HepG2 (cell line): Measurements from ENCODE around the gene RAB11FIP5. TPM values are rescaled to one million over a fixed set of nuclear protein-coding genes. Genes with fewer than 3 reads are reported as not detected.

ENCODE experiments used
- AKAP8 ChIP-seq: sonication (generic); formaldehyde crosslinking; IDR thresholded peaks from 2 replicates; pipeline ENCODE4 v1.5.1; 2020; ENCODE audit warnings: mild to moderate bottlenecking, missing genetic modification reagents
- ATF1 ChIP-seq: IDR thresholded peaks from 2 replicates; pipeline ENCODE4 v1.6.1; 2016; ENCODE audit warnings: mild to moderate bottlenecking, control low read depth
- CENPT ChIP-seq: sonication (generic); formaldehyde crosslinking; IDR thresholded peaks from 2 replicates; pipeline ENCODE4 v1.8.0; 2022; ENCODE audit warnings: low read depth, mild to moderate bottlenecking, moderate library complexity, missing genetic modification reagents
- DNMT1 ChIP-seq: sonication (generic); formaldehyde crosslinking; IDR thresholded peaks from 2 replicates; pipeline ENCODE4 v1.5.1; 2020; ENCODE audit warnings: mild to moderate bottlenecking, missing genetic modification reagents
- ELF3 ChIP-seq: IDR thresholded peaks from 2 replicates; pipeline ENCODE4 v1.6.1; 2016; ENCODE audit warnings: missing genetic modification reagents, missing compliant biosample characterization
- GLI4 ChIP-seq: sonication (generic); formaldehyde crosslinking; IDR thresholded peaks from 2 replicates; pipeline ENCODE4 v1.5.1; 2020; ENCODE audit warnings: missing genetic modification reagents, mild to moderate bottlenecking, moderate library complexity, borderline replicate concordance
- HES4 ChIP-seq: sonication (generic); formaldehyde crosslinking; IDR thresholded peaks from 2 replicates; pipeline ENCODE4 v1.9.0; 2021; ENCODE audit warnings: mild to moderate bottlenecking, missing genetic modification reagents, borderline replicate concordance
- HMGA1 ChIP-seq: sonication (generic); formaldehyde crosslinking; conservative IDR thresholded peaks from 2 replicates; pipeline ENCODE4 v1.4.0; 2020; ENCODE audit warnings: missing genetic modification reagents
- PAF1 ChIP-seq: IDR thresholded peaks from 2 replicates; pipeline ENCODE4 v1.6.1; 2016; ENCODE audit warnings: missing genetic modification reagents, missing compliant biosample characterization
- PAX8 ChIP-seq: sonication (generic); formaldehyde crosslinking; IDR thresholded peaks from 2 replicates; pipeline ENCODE4 v1.8.0; 2022; ENCODE audit warnings: mild to moderate bottlenecking, missing genetic modification reagents, borderline replicate concordance
- SOX5 ChIP-seq: IDR thresholded peaks from 2 replicates; pipeline ENCODE4 v1.6.1; 2016; ENCODE audit warnings: borderline replicate concordance
- ZBTB20 ChIP-seq: sonication (generic); formaldehyde crosslinking; IDR thresholded peaks from 2 replicates; pipeline ENCODE4 v1.8.1; 2023; ENCODE audit warnings: missing genetic modification reagents, low read depth, mild to moderate bottlenecking, borderline replicate concordance
- ZFP62 ChIP-seq: sonication (generic); formaldehyde crosslinking; IDR thresholded peaks from 2 replicates; pipeline ENCODE4 v1.4.0; 2020; ENCODE audit warnings: missing genetic modification reagents
- ZNF225 ChIP-seq: sonication (generic); formaldehyde crosslinking; IDR thresholded peaks from 2 replicates; pipeline ENCODE4 v1.4.0; 2020; ENCODE audit warnings: mild to moderate bottlenecking, missing genetic modification reagents
- ZNF354B ChIP-seq: sonication (generic); formaldehyde crosslinking; IDR thresholded peaks from 2 replicates; pipeline ENCODE4 v1.8.0; 2022; ENCODE audit warnings: mild to moderate bottlenecking, missing genetic modification reagents
- ZNF564 ChIP-seq: sonication (generic); formaldehyde crosslinking; IDR thresholded peaks from 2 replicates; pipeline ENCODE4 v1.8.1; 2023; ENCODE audit warnings: mild to moderate bottlenecking, missing genetic modification reagents
- ZNF615 ChIP-seq: sonication (generic); formaldehyde crosslinking; IDR thresholded peaks from 2 replicates; pipeline ENCODE4 v1.5.0; 2020; ENCODE audit warnings: mild to moderate bottlenecking, missing genetic modification reagents, borderline replicate concordance
- polyA plus RNA-seq, 8 experiments: library from polyadenylated mRNA; depleted of rRNA in 3 of 8; stranded (reverse) in 7 of 8; unstranded in 1 of 8; fragments of >200 nt; fragmentation: Illumina TruSeq in 4 of 8; extraction: Trizol in 4 of 8; gene quantifications; 2 replicates each; pipeline versions ENCODE4 v1.2.1 to v1.2.3, GENCODE V29; 2011 to 2016; ENCODE audit warnings: low read depth in 4 of 8, missing spikeins in 1 of 8, mixed read lengths in 1 of 8; ENCODE audit not compliant: insufficient read depth in 1 of 8
- total RNA-seq, 5 experiments: library from RNA; depleted of rRNA; stranded (reverse); fragments of >200 nt; fragmentation: Illumina TruSeq; extraction: Trizol; gene quantifications; 2 replicates each; pipeline ENCODE4 v1.2.3, GENCODE V29; 2016; ENCODE audit warnings: low read depth in 1 of 5
- TF ChIP-seq, protein P1 (sequence below): sonication (generic); formaldehyde crosslinking; IDR thresholded peaks from 2 replicates; pipeline ENCODE4; 2020; ENCODE audit warnings: missing genetic modification reagents, mild to moderate bottlenecking, borderline replicate concordance
- TF ChIP-seq, protein P2 (sequence below): sonication (generic); formaldehyde crosslinking; IDR thresholded peaks from 2 replicates; pipeline ENCODE4 v1.4.0; 2020; ENCODE audit warnings: mild to moderate bottlenecking, missing genetic modification reagents
- TF ChIP-seq, protein P3 (sequence below): sonication (generic); formaldehyde crosslinking; IDR thresholded peaks from 2 replicates; pipeline ENCODE4 v1.8.0; 2022; ENCODE audit warnings: mild to moderate bottlenecking, missing genetic modification reagents
- TF ChIP-seq, protein P4 (sequence below), 2 experiments: sonication (generic) in 1 of 2; formaldehyde crosslinking in 1 of 2; IDR thresholded peaks; 2 replicates each; pipeline versions ENCODE4 v1.4.0 to v1.6.1; 2016 to 2020; ENCODE audit warnings: borderline replicate concordance in 1 of 2, low read depth in 1 of 2, mild to moderate bottlenecking in 1 of 2, missing genetic modification reagents in 1 of 2

Gene RAB11FIP5
- total and polyA plus RNA-seq, 2 of the 13 experiments (the other 11 are each of a cell fraction or from before 2014, with no cell fraction given): 9.4 to 22.9 TPM

DNA sequence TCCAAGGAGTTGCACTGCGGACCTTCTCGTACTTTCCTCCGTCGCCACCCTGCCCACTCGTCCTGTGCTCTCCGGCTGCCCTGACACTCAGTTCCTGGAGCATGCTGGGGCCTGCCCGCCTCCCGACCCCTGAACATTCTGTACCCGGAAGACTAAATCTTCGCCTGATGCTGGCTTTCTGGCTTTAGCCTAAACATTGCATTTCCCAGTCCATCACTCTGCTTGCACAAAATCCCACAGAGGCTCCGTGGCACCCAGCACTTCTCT is 40.7 kb downstream of the RAB11FIP5 start (continued):
- TF ChIP-seq, protein P1, sequence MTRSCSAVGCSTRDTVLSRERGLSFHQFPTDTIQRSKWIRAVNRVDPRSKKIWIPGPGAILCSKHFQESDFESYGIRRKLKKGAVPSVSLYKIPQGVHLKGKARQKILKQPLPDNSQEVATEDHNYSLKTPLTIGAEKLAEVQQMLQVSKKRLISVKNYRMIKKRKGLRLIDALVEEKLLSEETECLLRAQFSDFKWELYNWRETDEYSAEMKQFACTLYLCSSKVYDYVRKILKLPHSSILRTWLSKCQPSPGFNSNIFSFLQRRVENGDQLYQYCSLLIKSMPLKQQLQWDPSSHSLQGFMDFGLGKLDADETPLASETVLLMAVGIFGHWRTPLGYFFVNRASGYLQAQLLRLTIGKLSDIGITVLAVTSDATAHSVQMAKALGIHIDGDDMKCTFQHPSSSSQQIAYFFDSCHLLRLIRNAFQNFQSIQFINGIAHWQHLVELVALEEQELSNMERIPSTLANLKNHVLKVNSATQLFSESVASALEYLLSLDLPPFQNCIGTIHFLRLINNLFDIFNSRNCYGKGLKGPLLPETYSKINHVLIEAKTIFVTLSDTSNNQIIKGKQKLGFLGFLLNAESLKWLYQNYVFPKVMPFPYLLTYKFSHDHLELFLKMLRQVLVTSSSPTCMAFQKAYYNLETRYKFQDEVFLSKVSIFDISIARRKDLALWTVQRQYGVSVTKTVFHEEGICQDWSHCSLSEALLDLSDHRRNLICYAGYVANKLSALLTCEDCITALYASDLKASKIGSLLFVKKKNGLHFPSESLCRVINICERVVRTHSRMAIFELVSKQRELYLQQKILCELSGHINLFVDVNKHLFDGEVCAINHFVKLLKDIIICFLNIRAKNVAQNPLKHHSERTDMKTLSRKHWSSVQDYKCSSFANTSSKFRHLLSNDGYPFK (CRISPR knock-in tag): no peak
- TF ChIP-seq PAF1 (CRISPR knock-in tag): no peak
- TF ChIP-seq, protein P2, sequence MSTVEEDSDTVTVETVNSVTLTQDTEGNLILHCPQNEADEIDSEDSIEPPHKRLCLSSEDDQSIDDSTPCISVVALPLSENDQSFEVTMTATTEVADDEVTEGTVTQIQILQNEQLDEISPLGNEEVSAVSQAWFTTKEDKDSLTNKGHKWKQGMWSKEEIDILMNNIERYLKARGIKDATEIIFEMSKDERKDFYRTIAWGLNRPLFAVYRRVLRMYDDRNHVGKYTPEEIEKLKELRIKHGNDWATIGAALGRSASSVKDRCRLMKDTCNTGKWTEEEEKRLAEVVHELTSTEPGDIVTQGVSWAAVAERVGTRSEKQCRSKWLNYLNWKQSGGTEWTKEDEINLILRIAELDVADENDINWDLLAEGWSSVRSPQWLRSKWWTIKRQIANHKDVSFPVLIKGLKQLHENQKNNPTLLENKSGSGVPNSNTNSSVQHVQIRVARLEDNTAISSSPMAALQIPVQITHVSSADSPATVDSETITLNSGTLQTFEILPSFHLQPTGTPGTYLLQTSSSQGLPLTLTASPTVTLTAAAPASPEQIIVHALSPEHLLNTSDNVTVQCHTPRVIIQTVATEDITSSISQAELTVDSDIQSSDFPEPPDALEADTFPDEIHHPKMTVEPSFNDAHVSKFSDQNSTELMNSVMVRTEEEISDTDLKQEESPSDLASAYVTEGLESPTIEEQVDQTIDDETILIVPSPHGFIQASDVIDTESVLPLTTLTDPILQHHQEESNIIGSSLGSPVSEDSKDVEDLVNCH (CRISPR knock-in tag): no peak
- no peak for TF ChIP-seq HMGA1 (CRISPR knock-in tag)
- no peak for TF ChIP-seq ZNF615 (CRISPR knock-in tag)
- peak; percentile 73 for TF ChIP-seq ELF3
- no peak for TF ChIP-seq AKAP8 (CRISPR knock-in tag)
- no peak for TF ChIP-seq DNMT1 (CRISPR knock-in tag)
- no peak for TF ChIP-seq PAX8
- TF ChIP-seq, protein P3, sequence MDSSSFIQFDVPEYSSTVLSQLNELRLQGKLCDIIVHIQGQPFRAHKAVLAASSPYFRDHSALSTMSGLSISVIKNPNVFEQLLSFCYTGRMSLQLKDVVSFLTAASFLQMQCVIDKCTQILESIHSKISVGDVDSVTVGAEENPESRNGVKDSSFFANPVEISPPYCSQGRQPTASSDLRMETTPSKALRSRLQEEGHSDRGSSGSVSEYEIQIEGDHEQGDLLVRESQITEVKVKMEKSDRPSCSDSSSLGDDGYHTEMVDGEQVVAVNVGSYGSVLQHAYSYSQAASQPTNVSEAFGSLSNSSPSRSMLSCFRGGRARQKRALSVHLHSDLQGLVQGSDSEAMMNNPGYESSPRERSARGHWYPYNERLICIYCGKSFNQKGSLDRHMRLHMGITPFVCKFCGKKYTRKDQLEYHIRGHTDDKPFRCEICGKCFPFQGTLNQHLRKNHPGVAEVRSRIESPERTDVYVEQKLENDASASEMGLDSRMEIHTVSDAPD (CRISPR knock-in tag): no peak
- no peak for TF ChIP-seq GLI4
- no peak for TF ChIP-seq HES4
- TF ChIP-seq ZNF354B (CRISPR knock-in tag): no peak
- peak; percentile 54; the same call in 1 of the 2 replicates for TF ChIP-seq ZNF225
- 0 out of 2 replicates have a peak, but pooled peaks have one; percentile 4 for TF ChIP-seq ZNF564 (CRISPR knock-in tag)
- no peak for TF ChIP-seq ZBTB20
- no peak for TF ChIP-seq ATF1
- no peak for TF ChIP-seq SOX5 (CRISPR knock-in tag)
- TF ChIP-seq, protein P4, sequence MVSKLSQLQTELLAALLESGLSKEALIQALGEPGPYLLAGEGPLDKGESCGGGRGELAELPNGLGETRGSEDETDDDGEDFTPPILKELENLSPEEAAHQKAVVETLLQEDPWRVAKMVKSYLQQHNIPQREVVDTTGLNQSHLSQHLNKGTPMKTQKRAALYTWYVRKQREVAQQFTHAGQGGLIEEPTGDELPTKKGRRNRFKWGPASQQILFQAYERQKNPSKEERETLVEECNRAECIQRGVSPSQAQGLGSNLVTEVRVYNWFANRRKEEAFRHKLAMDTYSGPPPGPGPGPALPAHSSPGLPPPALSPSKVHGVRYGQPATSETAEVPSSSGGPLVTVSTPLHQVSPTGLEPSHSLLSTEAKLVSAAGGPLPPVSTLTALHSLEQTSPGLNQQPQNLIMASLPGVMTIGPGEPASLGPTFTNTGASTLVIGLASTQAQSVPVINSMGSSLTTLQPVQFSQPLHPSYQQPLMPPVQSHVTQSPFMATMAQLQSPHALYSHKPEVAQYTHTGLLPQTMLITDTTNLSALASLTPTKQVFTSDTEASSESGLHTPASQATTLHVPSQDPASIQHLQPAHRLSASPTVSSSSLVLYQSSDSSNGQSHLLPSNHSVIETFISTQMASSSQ (IDR thresholded peaks at IDR 0.05; ENCODE audit: low read depth): no peak
- TF ChIP-seq, protein P4 (CRISPR knock-in tag; IDR thresholded peaks at IDR 0.05; ENCODE audit: borderline replicate concordance): no peak
- no peak for TF ChIP-seq ZFP62 (CRISPR knock-in tag)
- TF ChIP-seq CENPT: peak; percentile 77; the same call in 1 of the 2 replicates
